ENCODE results near the gene GATAD2A.

DNA sequence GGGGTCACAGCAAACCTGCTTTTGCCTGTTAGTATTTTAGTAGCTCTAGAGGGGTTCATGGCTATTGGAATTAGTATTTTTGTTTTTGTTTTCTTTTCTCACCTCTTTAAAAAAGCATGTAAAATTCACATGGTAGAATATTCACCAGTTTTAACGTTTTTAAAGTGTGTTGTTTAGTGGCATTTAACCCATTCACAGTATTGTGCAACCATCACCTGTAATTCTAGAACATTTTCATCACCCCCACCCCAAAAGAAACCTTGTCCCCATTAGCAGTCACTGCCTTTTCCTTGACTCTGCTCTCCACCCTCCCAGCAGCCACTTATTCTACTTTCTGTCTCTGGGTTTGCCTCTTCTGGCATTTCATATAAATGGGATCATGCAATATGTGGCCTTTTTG is 39.8 kb downstream of the GATAD2A start:
- TF ChIP-seq KAT2A (conservative IDR thresholded peaks at IDR 0.05; ENCODE audit: control insufficient read depth, low read depth, low read length) (no peak), ZNF24 (IDR thresholded peaks at IDR 0.05) (no peak), SP1 (IDR thresholded peaks at IDR 0.05; ENCODE audit: low read depth, low read length) (no peak), POLR2A (IDR thresholded peaks at IDR 0.05; ENCODE audit: low read depth, low read length) (no peak), MXI1 (IDR thresholded peaks at IDR 0.05; ENCODE audit: low read depth, low read length) (no peak), SPI1 (IDR thresholded peaks at IDR 0.05; ENCODE audit: borderline replicate concordance, insufficient read depth, low read depth, low read length) (no peak), JUNB (IDR thresholded peaks at IDR 0.05) (no peak), RCOR1 (conservative IDR thresholded peaks at IDR 0.05; ENCODE audit: low read depth, low read length) (no peak), IKZF1 (conservative IDR thresholded peaks at IDR 0.05) (no peak)

Measured in GM12878 (cell line).